ENCODE data around the gene PRDM16.

GRCh38 chr1:3091334-3091733 is 22.3 kb downstream of the PRDM16 start:
- TF ChIP-seq POLR2AphosphoS5 (IDR thresholded peaks at IDR 0.05) (no peak), EZH2 (IDR thresholded peaks at IDR 0.05; ENCODE audit: borderline replicate concordance, insufficient read depth, low read length, poor library complexity, severe bottlenecking) (no peak), SMC3 (conservative IDR thresholded peaks at IDR 0.05; ENCODE audit: poor library complexity) (no peak), CTCF (IDR thresholded peaks at IDR 0.05; ENCODE audit: poor library complexity, severe bottlenecking) (no peak)

Data from neural cell (in vitro differentiated cells).